ENCODE data around the gene U2AF1L4.

DNA sequence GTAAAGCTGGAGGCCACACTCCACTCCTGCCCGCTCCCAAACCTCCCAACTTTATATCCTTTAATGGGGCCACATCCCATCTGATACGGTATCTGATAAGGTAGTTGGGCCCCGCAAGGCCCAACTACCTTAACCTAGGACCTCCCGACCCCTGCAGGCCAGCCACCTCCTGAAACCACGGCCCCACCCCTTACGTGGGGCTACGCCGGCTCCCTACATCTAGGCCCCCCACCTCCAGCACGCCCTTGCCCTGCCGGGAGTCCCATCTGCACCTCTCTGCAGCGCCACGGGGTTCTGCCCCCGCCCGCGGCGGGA, 5.2 kb downstream of the U2AF1L4 start:
- TF ChIP-seq, protein P1, sequence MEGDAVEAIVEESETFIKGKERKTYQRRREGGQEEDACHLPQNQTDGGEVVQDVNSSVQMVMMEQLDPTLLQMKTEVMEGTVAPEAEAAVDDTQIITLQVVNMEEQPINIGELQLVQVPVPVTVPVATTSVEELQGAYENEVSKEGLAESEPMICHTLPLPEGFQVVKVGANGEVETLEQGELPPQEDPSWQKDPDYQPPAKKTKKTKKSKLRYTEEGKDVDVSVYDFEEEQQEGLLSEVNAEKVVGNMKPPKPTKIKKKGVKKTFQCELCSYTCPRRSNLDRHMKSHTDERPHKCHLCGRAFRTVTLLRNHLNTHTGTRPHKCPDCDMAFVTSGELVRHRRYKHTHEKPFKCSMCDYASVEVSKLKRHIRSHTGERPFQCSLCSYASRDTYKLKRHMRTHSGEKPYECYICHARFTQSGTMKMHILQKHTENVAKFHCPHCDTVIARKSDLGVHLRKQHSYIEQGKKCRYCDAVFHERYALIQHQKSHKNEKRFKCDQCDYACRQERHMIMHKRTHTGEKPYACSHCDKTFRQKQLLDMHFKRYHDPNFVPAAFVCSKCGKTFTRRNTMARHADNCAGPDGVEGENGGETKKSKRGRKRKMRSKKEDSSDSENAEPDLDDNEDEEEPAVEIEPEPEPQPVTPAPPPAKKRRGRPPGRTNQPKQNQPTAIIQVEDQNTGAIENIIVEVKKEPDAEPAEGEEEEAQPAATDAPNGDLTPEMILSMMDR (IDR thresholded peaks at IDR 0.05), result no peak
- no peak for TF ChIP-seq POLR2A (IDR thresholded peaks at IDR 0.05)
